GM18909 (cell line): Measurements from ENCODE around the gene SIAH2.
"Not testable (repeated sequence)": the region's sequence is repeated elsewhere in the genome, so short reads cannot be mapped to it uniquely, and the experiment has no call there.

ENCODE experiments used
- ATAC-seq: cut with Tn5 transposase; IDR thresholded peaks from one replicate; pipeline ENCODE4 v1.9.1; 2021; ENCODE audit warnings: mild to moderate bottlenecking; ENCODE audit not compliant: unreplicated experiment, poor library complexity

The SIAH2 gene

GRCh38 chr3:150763122-150763840 is at the start of gene SIAH2:
Gene SIAH2, minus strand, starts transcription at chr3:150763169. Its CDS starts 320 bp downstream, at chr3:150762849.
- peak; percentile 71 for ATAC-seq

GRCh38 chr3:150811984-150812383 is 49.0 kb upstream of the SIAH2 start:
- ATAC-seq: no peak

GRCh38 chr3:150810641-150811040 is 47.7 kb upstream of the SIAH2 start:
- ATAC-seq: no peak

- no peak for ATAC-seq
Measured at GRCh38 chr3:150806185-150806835, 43.3 kb upstream of the SIAH2 start.

- ATAC-seq: no peak
Measured at GRCh38 chr3:150805354-150805753, 42.4 kb upstream of the SIAH2 start.

GRCh38 chr3:150803440-150803985 is 40.5 kb upstream of the SIAH2 start:
- no peak for ATAC-seq

- ATAC-seq: no peak
Measured at GRCh38 chr3:150800722-150801121, 37.8 kb upstream of the SIAH2 start.

- ATAC-seq: no peak
Measured at GRCh38 chr3:150798122-150798618, 35.2 kb upstream of the SIAH2 start.

GRCh38 chr3:150797155-150797554 is 34.2 kb upstream of the SIAH2 start:
- ATAC-seq: no peak

GRCh38 chr3:150796527-150796926 is 33.6 kb upstream of the SIAH2 start:
- ATAC-seq: not testable (repeated sequence)

GRCh38 chr3:150793641-150794040 is 30.7 kb upstream of the SIAH2 start:
- ATAC-seq: no peak

- no peak for ATAC-seq
Measured at GRCh38 chr3:150790629-150791028, 27.7 kb upstream of the SIAH2 start.

- no peak for ATAC-seq
Measured at GRCh38 chr3:150789451-150789850, 26.5 kb upstream of the SIAH2 start.

GRCh38 chr3:150787741-150788370 is 24.9 kb upstream of the SIAH2 start:
- peak; percentile 79 for ATAC-seq

- no peak for ATAC-seq
Measured at GRCh38 chr3:150786791-150787190, 23.8 kb upstream of the SIAH2 start.

- no peak for ATAC-seq
Measured at GRCh38 chr3:150784747-150785125, 21.8 kb upstream of the SIAH2 start.

GRCh38 chr3:150783920-150784746 is 21.2 kb upstream of the SIAH2 start:
- ATAC-seq: peak; percentile 55

- no peak for ATAC-seq
Measured at GRCh38 chr3:150783316-150783715, 20.3 kb upstream of the SIAH2 start.

GRCh38 chr3:150779402-150779858 is 16.5 kb upstream of the SIAH2 start:
- ATAC-seq: no peak

- no peak for ATAC-seq
Measured at GRCh38 chr3:150778793-150779401, 15.9 kb upstream of the SIAH2 start.
